Central memory CD4-positive, alpha-beta T cell (primary cell): ENCODE results near the gene BZW1.
"Not testable (repeated sequence)": the region's sequence is repeated elsewhere in the genome, so short reads cannot be mapped to it uniquely, and the experiment has no call there.

Source experiments
- DNase-seq: peaks from one replicate; pipeline ENCODE4 v3.0.0; 2022

The BZW1 gene

DNA sequence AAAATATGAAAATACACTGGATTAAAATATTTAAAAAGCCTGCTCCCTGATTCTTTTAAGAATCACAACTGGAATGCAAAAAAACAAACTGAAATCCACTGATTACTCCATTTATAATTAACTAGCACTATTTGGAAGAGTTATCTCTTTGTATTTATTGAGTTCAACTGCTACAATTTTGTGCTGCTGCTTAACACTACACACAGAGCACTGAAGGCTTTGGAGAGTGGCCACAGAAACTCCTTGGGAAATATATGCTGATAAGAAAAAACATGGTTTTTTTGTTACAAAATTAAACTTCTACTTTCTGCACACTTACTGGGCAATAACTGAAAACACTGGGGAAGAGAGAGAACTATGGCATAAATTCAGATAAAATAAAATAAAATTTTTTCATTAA is 19.8 kb upstream of the BZW1 start:
- DNase-seq: no peak

DNA sequence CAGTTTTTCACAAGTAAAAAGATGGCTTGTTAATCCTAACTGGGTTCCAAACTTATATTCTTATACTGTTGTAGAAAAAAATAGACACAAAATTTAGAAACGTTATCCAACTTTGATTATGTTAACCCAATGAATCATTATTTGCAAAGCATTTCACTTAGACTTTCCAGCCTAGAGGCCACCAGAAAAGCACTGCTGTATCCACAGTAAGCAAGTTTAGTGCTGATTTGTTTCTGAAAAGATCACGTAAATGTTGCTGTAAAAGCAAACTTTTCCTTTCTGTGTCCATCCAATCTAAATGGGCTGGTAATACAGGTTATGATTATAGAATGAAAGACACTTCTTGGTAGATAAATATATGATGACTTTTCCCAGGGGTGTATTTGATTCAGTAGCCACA is 17.6 kb upstream of the BZW1 start:
- no peak for DNase-seq

- DNase-seq: no peak
Observed at GRCh38 chr2:200795028-200795440, 16.7 kb upstream of the BZW1 start.

GRCh38 chr2:200796561-200796960 is 15.1 kb upstream of the BZW1 start:
- no peak for DNase-seq

GRCh38 chr2:200797242-200797770 is 14.4 kb upstream of the BZW1 start:
- no peak for DNase-seq

DNA sequence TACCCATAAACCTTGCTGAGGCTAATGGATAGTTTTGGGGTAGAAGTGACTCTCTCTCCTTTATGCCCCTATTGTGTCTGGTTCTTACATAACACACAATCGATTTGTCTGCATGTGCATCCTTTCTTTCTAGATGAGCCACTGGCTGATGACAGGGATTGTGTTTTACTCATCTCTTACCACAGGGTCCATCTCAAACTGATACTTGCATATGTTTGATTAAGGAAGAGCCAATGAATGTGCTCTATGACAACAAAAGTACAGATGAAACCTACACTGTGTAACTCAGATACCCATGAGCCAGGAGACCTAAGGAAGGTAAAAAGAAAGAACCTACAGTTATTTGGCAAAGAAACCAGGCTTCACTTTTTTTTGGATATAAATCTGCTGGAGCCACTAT is 13.2 kb upstream of the BZW1 start:
- no peak for DNase-seq

DNA sequence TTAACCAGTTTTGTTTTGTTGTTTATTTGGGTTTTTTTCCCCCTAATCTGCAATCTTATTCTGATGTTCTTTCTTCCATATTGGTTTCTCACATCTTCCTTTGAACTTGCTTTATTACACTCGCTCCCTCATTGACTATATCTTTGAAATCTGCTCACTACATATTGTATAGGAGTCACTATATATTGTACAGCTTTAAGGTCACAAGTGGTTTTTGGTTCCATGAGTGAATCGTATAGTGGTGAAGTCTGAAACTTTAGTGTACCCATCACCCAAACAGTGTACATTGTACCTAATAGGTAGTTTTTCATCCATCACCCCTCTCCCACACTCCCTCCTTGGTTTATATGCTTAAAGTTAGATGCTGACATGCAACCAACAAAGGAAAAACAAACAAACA is 11.3 kb upstream of the BZW1 start:
- DNase-seq: no peak

DNA sequence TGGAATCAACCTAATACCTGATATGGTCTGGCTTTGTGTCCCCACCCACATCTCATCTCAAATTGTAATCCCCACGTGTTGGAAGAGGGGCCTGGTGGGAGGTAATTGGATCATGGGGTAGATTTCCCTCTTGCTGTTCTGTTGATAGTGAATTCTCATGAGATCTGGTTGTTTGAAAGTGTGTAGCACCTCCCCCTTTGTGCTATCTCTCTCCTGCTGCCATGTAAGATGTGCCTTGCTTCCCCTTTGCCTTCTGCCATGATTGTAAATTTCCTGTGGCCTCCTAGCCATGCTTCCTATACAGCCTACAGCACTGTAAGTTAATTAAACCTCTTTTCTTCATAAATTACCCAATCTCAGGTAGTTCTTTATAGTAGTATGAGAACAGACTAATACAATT is 10.3 kb upstream of the BZW1 start:
- not testable (repeated sequence) for DNase-seq

DNA sequence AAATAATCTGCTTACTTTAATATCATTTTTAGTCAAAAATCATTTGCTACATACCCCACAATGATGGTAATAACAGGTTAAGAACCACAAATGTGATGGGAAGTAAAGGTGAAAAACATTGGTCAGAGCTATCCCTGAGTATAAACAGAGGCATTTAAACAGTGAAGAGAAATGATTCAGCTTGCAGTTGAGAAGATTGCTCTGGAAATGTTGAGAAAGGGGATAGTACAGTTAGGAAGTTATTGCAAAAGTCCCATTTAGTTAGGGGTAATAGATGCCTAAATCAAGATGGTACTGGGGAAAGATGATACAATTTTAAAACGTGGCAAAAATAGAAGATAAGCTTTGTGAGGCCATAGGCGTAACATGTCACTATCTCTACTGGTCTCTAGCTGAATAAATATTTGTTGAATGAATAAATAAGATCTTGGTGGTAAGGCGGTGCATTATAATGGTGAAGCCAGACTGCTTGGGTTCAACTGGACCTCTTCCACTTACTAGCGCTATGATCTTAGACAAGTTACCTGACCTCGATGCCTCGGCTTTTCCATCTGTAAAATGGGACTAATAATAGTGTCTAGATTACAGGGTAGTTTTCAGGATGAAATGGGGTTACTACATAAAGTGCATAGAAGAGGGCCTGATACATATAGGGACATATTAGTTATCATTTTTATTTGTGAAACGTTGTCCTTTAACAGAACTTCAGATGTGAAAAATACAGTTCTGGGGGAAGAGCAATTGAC is 2.0 kb upstream of the BZW1 start:
- DNase-seq: no peak

- no peak for DNase-seq
Observed at GRCh38 chr2:200810252-200810997, 1.3 kb upstream of the BZW1 start.

- DNase-seq: no peak
Observed at GRCh38 chr2:200810998-200811332, 745 bp upstream of the BZW1 start.

- DNase-seq: peak; percentile 58
Observed at GRCh38 chr2:200812122-200813022, 662 bp downstream of the BZW1 start.

- no peak for DNase-seq
Observed at GRCh38 chr2:200814276-200814815, 2.6 kb downstream of the BZW1 start.

GRCh38 chr2:200814917-200815316 is 3.2 kb downstream of the BZW1 start:
- no peak for DNase-seq

DNA sequence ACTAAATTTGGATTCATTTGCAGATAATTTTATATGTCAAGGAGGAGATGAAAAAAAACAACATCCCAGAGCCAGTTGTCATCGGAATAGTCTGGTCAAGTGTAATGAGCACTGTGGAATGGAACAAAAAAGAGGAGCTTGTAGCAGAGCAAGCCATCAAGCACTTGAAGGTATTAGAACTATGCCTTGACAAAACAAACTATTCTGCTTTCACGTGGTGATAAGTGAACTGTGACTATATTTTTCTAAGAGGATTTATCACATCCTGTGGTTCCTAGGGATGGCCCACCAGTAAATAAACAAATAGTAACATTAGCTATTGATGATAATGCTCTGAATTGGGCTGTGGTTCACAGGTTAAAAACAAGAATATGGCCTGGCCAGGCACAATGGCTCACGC is 7.0 kb downstream of the BZW1 start:
- DNase-seq: not testable (repeated sequence)

DNA sequence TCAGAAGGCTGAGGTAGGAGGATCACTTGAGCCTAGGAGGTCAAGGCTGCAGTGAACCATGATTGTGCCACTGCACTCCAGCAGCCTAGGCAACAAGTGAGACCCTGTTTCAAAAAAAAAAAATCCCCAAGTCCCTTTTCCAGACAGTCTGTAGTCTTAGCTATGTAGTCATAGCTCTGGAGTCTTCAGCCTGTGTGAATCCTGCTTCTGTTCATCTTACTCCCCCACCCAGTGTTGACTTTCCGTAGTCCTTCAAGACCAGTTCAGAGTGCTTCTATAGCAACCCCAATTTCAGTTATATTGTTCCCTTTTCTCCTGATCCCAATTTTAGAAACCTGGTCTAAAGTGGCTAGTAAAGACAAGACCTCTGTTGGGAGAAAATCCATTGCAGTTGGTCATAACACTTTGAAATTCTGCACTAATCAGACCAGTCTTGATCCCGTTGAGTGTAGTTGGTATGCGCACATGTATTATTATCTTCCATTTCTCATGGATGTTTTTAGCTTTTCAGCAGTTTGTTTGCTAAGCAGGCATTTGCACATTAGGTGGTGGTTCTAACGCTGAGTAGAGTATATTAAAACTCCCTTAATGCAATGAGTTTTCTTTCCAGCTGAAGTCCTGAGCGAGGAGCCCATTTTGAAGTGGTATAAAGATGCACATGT is 9.0 kb downstream of the BZW1 start:
- DNase-seq: no peak

DNA sequence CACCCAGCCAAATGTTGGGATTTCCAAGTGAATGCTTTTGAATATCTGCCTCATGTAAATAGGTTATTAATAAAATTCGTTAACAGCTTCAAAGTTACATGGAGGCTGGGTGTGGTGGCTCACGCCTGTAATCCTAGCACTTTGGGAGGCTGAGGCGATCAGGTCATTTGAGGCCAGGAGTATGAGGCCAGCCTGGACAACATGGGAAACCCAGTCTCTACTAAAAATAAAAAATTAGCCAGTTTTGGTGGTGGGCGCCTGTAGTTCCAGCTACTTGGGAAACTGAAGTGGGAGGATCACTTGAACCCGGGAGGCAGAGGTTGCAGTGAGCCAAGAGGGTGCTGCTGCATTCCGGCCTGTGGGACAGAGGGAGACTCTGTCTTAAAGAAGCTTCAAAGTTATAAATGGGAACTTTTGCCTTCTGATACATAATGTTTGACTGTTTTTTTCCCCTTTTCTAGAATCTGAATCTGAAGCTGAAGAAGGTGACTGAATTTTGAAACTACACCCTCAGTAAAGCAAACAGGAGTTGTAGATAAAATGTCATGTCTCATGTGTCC is 10.1 kb downstream of the BZW1 start:
- DNase-seq: no peak

GRCh38 chr2:200828104-200828503 is 16.4 kb downstream of the BZW1 start:
- no peak for DNase-seq

DNA sequence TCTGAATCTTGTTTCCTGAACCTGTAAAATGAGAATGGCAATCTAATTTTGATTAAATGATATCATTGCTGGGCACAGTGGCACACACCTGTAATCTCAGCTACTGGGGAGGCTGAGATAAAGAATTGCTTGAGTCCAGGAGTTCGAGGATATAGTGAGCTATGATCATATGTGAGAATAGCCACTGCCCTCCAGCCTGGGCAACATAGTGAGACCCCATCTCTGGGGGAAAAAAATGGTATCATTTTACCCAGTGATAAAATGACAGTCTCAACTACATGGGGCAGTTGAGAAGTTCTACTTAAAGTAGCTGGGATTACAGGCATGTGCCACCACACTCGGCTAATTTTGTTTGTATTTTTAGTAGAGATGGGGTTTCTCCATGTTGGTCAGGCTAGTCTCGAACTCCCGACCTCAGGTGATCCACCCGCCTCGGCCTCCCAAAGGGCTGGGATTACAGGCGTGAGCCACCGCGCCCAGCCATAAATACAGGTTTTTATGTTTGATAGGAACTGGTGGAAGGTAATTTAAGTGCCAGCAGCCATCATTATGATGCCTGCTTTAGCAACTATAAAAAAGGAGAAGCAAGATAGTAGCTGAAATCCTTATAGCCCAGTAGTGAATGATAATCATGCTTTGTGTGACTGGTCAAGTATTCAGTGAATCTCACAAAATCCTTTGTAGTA is 17.0 kb downstream of the BZW1 start:
- no peak for DNase-seq

- DNase-seq: no peak
Observed at GRCh38 chr2:200829258-200829655, 17.5 kb downstream of the BZW1 start.

- DNase-seq: no peak
Observed at GRCh38 chr2:200834701-200835100, 23.0 kb downstream of the BZW1 start.
